ENCODE data around the gene NKX2-3.

The NKX2-3 gene

DNA sequence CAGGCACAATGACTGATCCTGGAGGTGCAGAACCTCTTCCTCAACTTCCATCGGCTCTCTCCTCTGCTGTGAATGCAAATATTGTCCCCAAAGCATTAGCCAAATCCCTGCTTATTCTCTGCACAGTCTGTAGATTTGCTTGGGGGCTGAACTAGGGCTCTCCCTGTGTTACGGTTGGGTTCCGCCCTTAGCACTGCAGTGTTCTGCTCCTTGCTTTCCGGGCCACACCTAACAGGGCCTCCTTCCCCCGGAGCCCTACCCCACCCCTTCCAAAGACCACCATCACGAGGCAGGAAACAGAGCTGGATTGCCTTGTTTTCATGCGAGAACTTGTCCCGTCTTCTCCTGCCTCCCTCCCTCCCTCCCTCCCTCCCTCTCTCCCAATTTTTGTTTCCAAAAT lies 50.9 kb downstream of the NKX2-3 start:
- no peak for DNase-seq (ENCODE audit: low spot score)
